ENCODE results near the gene EP300.

EP300 gene

DNA sequence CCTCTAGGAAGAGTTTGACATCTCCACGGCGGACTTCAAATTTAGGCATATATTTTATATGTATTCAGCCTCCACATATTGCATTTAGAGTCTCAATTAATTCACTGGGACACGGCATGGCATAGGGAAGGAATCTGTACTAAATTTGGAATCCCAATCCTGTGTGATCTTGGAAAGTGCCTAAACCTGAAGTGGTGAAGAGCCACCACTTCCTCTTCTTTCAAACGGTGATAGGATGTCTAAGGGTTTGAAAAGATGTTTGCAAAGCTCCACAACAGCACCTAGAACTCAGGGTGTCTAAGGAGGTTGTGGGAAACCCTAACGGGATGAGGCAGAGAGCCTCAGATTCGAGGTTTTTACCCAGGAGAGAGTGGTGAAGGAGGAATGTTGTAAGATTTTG lies 111.7 kb downstream of the EP300 start:
- in situ Hi-C loops (cut with HindIII; ENCODE audit: low sequenced_read_pairs), result no loop called here

DNA sequence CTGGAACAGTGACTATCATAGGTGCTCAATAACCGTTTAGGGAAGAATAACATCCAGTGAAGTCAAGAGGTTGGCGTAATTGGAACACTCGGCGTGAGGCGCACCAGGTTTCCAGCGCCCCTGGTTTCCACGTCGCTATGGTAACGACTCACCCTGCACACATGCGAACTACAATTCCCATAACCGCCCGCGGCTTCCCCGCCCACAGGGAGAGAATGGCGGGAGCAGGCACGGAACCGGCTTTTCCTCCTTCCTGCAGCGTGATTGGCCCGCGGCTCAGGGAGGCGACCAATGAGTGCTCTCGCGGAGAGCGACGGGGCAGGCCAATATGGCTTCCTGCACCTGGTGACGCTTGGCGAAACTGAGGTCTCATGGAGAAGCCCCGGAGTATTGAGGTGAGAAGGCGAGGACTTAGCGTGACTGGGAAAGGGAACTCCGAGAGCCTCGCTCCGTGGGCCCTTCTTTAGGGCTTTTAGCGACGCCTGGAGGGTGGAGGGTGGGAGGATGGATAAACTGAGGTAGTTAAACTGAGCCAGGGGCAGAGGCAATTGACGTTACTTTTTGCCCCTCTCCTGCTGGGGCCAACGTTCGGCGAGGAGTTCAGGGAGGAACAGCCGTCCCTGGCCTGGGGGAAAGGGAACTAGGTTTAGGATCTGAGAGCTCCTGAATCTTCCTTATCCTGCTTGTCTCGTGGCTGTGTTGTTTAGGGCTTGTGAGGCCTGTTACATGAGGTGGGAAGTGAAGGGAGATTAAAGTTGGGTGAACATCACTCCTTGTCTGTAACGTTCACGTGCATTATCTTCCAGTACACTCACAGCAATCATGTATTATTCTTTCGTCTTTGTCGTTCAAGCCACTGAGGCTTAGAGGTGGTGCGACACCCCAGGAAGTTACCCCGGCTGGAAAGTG lies 112.9 kb downstream of the EP300 start, which contains the start of gene L3MBTL2:
Gene L3MBTL2, plus strand, starts transcription at position 321 of the 909 bp plus-strand sequence. Its CDS starts 51 bp downstream, at position 372.
- in situ Hi-C loops (cut with HindIII; ENCODE audit: low sequenced_read_pairs), result no loop called here

DNA sequence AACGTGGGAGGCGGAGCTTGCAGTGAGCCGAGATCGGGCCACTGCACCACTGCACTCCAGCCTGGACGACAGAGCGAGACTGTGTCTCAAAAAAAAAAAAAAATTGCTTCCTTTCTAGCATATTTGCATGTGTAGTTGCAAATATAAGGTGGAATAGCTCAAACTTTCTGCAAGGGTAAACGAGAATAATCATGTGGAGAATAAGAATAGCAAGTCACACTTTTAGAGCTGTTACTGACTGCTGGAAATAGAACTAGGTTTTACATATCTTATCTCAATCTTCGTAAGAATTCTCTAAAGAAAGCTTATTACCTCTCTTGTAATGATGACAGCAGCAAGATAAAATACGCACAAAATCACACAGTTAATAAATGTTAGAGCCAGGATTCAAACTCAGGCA lies 114.3 kb downstream of the EP300 start:
- in situ Hi-C loops (cut with HindIII; ENCODE audit: low sequenced_read_pairs), result no loop called here

DNA sequence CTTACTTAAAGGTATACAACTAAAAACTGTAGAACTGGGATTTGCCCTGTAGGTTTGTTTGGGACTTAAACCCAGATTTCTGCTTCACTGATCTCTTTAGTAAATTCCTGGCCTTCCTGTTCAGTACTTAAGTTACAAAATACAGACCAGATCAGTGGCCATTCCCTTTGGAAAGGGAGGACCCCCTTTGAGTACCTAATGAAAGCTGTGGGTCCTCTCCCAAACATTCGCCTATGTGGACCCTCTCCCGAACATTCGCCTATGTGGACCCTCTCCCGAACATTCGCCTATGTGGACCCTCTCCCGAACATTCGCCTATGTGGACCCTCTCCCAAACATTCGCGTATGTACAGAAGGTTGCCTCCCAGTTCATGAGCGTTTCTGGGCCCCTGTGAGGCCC lies 123.0 kb downstream of the EP300 start:
- in situ Hi-C loops (cut with HindIII; ENCODE audit: low sequenced_read_pairs), result no loop called here

DNA sequence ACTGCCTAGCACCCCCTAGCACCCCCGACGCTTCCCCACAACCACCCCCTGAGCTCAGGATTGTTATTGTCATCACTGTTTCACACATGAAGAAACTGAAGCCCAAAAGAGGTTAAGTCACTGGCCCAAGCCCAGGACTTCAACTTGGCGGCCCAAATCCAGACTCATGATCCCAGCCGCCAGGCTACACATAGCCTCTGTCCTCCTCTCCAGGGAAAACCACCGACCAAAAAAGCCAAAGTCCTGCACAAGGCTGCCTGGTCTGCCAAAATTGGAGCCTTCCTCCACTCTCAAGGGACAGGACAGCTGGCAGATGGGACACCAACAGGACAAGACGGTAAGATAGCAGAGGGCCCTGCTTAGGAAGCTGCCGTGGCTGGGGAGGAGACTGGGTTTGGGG lies 123.5 kb downstream of the EP300 start:
- in situ Hi-C loops (cut with HindIII; ENCODE audit: low sequenced_read_pairs), result no loop called here

DNA sequence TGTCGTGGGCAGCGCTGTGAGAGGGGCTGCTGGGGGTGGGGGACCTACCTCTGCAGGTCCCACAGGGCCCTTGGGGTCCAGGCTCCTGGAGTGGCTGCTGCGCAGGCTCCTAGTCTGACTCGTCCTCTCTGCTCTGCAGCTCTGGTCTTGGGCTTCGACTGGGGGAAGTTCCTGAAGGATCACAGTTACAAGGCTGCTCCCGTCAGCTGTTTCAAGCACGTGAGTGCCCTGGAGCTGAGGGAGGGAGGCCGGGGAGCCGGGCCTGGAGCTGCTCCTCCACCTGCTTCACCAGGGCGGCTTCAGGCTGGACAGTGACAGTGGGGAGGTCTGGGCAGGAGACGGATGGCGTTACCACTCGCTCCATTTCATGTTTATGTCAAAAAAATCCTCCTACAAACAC lies 124.6 kb downstream of the EP300 start:
- in situ Hi-C loops (cut with HindIII; ENCODE audit: low sequenced_read_pairs), result no loop called here

DNA sequence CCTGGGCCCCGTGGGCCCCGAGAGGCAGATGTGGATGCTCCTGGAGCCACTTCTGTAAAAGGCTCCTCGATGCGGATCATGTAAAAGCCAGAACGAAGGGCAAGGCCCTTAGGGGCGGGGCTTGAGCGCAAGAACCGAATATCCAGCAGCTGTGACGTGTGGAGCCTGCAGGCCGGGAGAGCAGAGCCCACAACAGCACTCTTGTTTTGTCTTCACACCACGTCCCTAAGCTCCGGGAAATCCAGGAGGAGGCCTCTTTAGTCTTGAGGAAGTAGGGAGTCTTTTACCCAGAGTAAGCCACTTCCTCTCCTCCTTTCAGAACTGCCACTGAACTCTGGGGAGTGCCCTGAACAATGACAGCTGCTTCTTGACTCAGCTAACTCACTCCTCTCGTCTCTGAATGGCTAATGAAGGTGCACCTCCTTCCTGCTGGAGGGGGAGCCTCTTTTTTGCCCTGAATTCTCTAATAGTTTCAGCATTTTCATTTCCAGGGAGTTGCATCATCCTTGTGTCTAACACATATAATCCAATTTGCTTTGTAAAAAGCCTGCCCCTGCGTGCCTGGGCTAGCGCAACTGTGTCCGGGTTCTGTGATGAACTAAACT lies 125.3 kb downstream of the EP300 start:
- in situ Hi-C loops (cut with HindIII; ENCODE audit: low sequenced_read_pairs), result no loop called here

DNA sequence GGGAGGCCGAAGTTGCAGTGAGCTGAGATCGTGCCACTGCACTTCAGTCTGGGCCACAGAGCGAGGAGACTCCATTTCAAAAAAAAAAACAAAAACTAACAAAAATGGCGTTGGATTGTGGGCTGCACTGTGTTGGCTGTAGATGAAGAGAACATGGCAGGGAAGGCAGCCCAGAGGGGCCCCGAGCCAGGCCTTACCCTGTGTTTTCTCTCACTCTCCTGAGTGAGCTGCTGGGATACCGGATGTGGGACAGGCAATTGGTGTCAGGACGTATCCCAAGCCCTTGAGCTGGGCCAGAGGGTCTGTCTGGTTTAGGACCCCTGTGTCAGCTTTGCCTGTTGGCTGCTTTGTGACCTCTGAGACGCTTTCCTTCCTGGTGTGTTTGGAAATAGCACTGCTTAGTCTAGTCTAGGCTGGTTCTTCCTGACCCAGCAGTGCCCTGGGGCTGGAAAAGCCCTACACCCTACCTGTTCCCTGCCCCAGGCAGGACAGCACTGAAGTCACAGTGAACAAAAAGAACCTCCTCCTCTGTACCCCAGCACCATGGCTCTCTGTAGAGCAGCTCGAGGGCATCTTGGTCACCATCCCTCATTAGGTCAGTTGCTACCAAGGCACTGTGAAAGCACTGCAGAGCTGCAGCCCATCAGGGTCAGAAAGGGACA lies 130.6 kb downstream of the EP300 start:
- in situ Hi-C loops (cut with HindIII; ENCODE audit: low sequenced_read_pairs), result no loop called here

DNA sequence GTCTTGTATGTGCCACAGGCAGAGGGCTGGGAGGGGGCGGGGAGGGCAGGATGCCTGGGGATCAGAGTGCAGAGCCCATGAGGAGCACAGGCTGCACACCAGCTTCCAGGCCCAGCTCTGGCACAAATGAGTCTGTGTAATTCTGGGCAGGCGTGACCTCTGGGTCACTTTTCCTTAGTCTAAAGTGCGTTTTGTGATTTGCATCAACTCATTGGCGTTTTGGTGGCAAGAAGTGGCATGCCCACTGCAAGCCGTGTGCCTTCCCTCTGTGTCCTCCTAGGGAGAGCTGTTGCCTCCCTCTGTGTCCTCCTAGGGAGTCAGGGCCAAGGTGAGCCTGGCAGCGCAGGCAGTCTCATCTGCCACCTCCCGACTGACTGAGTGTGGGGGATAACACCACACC lies 131.1 kb downstream of the EP300 start:
- in situ Hi-C loops (cut with HindIII; ENCODE audit: low sequenced_read_pairs), result no loop called here

DNA sequence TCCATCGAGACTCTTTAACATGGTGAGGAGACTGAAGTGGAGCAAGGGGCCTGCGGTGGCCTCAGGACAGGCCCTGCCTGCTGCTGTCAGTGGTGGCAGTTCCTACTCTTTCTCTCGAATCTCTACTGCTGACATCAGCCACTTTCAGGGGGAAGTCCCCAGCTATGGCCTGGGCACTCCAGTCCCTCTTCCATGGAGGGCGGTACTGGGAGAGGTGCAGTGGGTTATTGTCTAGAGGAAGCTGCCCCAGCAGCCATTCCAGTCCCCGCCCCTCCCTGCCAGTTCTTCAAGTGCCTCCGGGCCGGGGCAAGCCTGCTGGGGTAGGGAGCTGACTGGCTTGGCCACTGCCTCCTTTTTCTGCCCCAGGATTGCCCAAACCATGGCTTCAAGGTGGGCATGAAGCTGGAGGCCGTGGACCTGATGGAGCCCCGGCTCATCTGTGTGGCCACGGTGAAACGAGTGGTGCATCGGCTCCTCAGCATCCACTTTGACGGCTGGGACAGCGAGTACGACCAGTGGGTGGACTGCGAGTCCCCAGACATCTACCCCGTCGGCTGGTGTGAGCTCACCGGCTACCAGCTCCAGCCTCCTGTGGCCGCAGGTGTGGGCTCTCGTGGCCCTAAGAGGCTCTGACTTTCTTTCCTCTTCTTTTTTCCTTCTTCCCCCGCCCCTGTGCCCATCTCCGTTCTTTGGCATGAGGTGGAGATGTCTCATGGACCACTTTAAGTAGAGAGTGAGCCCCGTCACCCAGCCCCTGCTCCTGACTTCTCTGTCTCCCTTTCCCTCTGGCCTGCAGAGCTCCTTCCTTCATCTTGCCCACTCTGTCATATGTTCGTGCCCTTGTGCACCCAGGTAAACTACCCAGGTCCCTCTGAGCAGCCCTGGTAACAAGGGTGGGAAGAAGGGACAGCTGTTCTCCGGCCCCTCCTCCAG lies 134.6 kb downstream of the EP300 start:
- in situ Hi-C loops (cut with HindIII; ENCODE audit: low sequenced_read_pairs), result no loop called here

DNA sequence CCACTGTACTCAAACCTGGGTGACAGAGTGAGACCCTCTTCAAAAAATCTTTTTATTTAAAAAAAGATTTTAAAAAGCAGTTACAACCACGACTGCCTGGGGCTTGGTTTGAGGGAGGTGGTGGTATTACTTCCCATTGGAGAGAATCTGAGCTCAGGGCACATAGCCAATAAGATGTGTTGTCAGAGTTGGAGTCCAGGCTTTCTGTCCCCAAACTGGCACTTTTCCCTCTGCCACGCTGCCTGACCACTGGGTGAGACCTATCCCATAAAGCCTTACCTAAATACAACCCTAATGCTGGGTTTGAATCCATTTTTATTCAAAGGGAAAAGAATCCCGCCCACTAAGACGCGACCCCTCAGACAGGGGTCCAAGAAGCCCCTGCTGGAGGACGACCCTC lies 136.8 kb downstream of the EP300 start:
- in situ Hi-C loops (cut with HindIII; ENCODE audit: low sequenced_read_pairs), result no loop called here
